HG03045 (cell line): ENCODE measurements around the gene PCNX1.
"Not testable (repeated sequence)": the region's sequence is repeated elsewhere in the genome, so short reads cannot be mapped to it uniquely, and the experiment has no call there.

Source experiments
- ATAC-seq: cut with Tn5 transposase; IDR thresholded peaks from one replicate; pipeline ENCODE4 v1.9.1; 2021; ENCODE audit warnings: mild to moderate bottlenecking, moderate library complexity; ENCODE audit not compliant: unreplicated experiment

Gene PCNX1

GRCh38 chr14:71141701-71142374 lies 234.6 kb downstream of the PCNX1 start:
- ATAC-seq: no peak

- no peak for ATAC-seq
Measured at GRCh38 chr14:71142375-71143038, 235.2 kb downstream of the PCNX1 start.

GRCh38 chr14:71143381-71144290 lies 236.4 kb downstream of the PCNX1 start:
- ATAC-seq: no peak

- not testable (repeated sequence) for ATAC-seq
Measured at GRCh38 chr14:71147335-71147734, 240.1 kb downstream of the PCNX1 start.

GRCh38 chr14:71148627-71149026 lies 241.4 kb downstream of the PCNX1 start:
- ATAC-seq: no peak

GRCh38 chr14:71150737-71151136 lies 243.5 kb downstream of the PCNX1 start:
- ATAC-seq: no peak

GRCh38 chr14:71155743-71156142 lies 248.5 kb downstream of the PCNX1 start:
- no peak for ATAC-seq

GRCh38 chr14:71163050-71163841 lies 256.0 kb downstream of the PCNX1 start:
- no peak for ATAC-seq

- ATAC-seq: no peak
Measured at GRCh38 chr14:71163842-71164629, 256.8 kb downstream of the PCNX1 start.
